Measurements from ENCODE around the gene DDX25. TPM values are rescaled to one million over a fixed set of nuclear protein-coding genes. Genes with fewer than 3 reads are reported as not detected.

DDX25 gene
- total and polyA plus RNA-seq, 2 of the 8 experiments (the other 6 are each of a cell fraction or from before 2014, with no cell fraction given): 17.6 to 17.9 TPM

GRCh38 chr11:125939081-125939521, 34.8 kb downstream of the DDX25 start:
- Histone ChIP-seq H3K27ac (ENCODE audit: low read depth, low read length) (no peak overlapping the region), H3K9me3 (ENCODE audit: insufficient read depth in 2 of 2, low read depth in 1 of 2, low read length in 1 of 2) (no peaks in the 10 kb centered on the region), H3K79me2 (ENCODE audit: control insufficient read depth in 1 of 2, insufficient read depth in 2 of 2, low read length in 2 of 2) (no peaks in the 10 kb centered on the region), H4K8ac (ENCODE audit: extremely low read depth, insufficient read depth, low read length) (no peak overlapping the region), H3K23me2 (ENCODE audit: low read depth, low read length) (no peaks in the 10 kb centered on the region), H2BK20ac (ENCODE audit: low read length) (no peak overlapping the region), H3K18ac (ENCODE audit: extremely low read depth, low read length) (no peak overlapping the region), H3K36me3 (ENCODE audit: control insufficient read depth in 2 of 4, insufficient read depth in 4 of 4, low read length in 3 of 4) (no peaks in the 10 kb centered on the region), H3K79me1 (ENCODE audit: low read depth, low read length) (no peaks in the 10 kb centered on the region), H2AFZ (ENCODE audit: low read length) (no peak overlapping the region), H3K4me1 (replicated peaks in 1 of 4; ENCODE audit: control insufficient read depth in 3 of 4, insufficient read depth in 4 of 4, low read length in 3 of 4) (peaks cover 7 to 11% (median 9%) of the 10 kb centered on the region in 4 experiments), H2BK5ac (ENCODE audit: low read depth, low read length) (no peak overlapping the region), H3K56ac (replicated peaks; ENCODE audit: insufficient read length, low read depth, low read length) (no peak overlapping the region), H2BK15ac (ENCODE audit: low read length) (no peak overlapping the region), H2AK5ac (ENCODE audit: low read depth, low read length) (no peak overlapping the region), H3K23ac (ENCODE audit: insufficient read length) (no peak overlapping the region), H3K4me3 (ENCODE audit: extremely low read depth in 1 of 4, insufficient read depth in 2 of 4, low read depth in 3 of 4, low read length in 4 of 4) (no peak overlapping the region), H2BK12ac (ENCODE audit: low read depth, low read length) (0 out of 2 replicates have a peak overlapping the region, but pooled peaks have one; percentile 60), H4K20me1 (replicated peaks in 1 of 2; ENCODE audit: control insufficient read depth in 1 of 2, insufficient read depth in 2 of 2, low read length in 2 of 2) (no peaks in the 10 kb centered on the region), H3K9ac (replicated peaks in 1 of 4; ENCODE audit: extremely low read depth in 1 of 4, low read depth in 3 of 4, low read length in 3 of 4) (no peak overlapping the region), H4K5ac (ENCODE audit: insufficient read length, low read depth, low read length) (no peak overlapping the region), H3K4me2 (ENCODE audit: insufficient read depth in 1 of 2, low read depth in 2 of 2, low read length in 2 of 2) (no peak overlapping the region), H2BK120ac (replicated peaks; ENCODE audit: low read depth, low read length) (no peak overlapping the region), H3K4ac (replicated peaks; ENCODE audit: insufficient read length, low read depth, low read length) (no peak overlapping the region), H3K14ac (ENCODE audit: insufficient read length) (no peak overlapping the region), H3K27me3 (replicated peaks in 1 of 4; ENCODE audit: control insufficient read depth in 3 of 4, extremely low read depth in 1 of 4, insufficient read depth in 3 of 4, low read length in 3 of 4) (no peaks in the 10 kb centered on the region), H4K91ac (replicated peaks; ENCODE audit: insufficient read length, low read length) (peak overlapping the region; percentile 9)
- ChIA-PET CTCF (ENCODE audit: partially characterized antibody) (interaction anchor here (0.6 to 8.2 kb wide), 12 partner anchors 9 to 254 kb away, joined by 3 to 76 read pairs (median 6); no protein-coding TSS in a partner anchor), POLR2A (ENCODE audit: partially characterized antibody) (interaction anchor here (0.9 to 1.1 kb wide), 2 partner anchors 10 to 46 kb away, joined by 3 read pairs; no protein-coding TSS in a partner anchor)
- no peak for FAIRE-seq
- peak in 1 of 2 experiments; percentile 42 for DNase-seq (ENCODE audit: low read depth in 1 of 2, low spot score in 2 of 2)
- 67% methylated on average over 4 of the region's 4 CpGs; no CpG with 5 or more reads in 1 of the 2 experiments for WGBS, 2 experiments (ENCODE audit: extremely low coverage in 1 of 2, insufficient coverage in 1 of 2, insufficient read length in 1 of 2, insufficient replicate concordance in 2 of 2, low coverage in 1 of 2, low lambda C conversion rate in 2 of 2, missing lambda C conversion rate in 1 of 2)
- no peak for TF ChIP-seq BACH1 (IDR thresholded peaks at IDR 0.05; ENCODE audit: low read length)
- no peak for TF ChIP-seq EZH2 (IDR thresholded peaks at IDR 0.05; ENCODE audit: low read depth, low read length, severe bottlenecking)
- no peak for TF ChIP-seq BRCA1 (IDR thresholded peaks at IDR 0.05; ENCODE audit: low read depth, low read length)
